ENCODE data around the gene NRL.
A peak's percentile ranks its signal among the peaks of the same experiment; 100 is the strongest.

Gene NRL

GRCh38 chr14:24098229-24098926 is 16.4 kb downstream of the NRL start:
- TF ChIP-seq CTCF (conservative IDR thresholded peaks at IDR 0.05; ENCODE audit: low read depth): no peak
- DNase-seq (ENCODE audit: low spot score): no peak
- ChIA-PET CTCF (interaction anchor here (1.4 kb wide), 1 partner anchor 10 kb away, joined by 4 read pairs; no protein-coding TSS in a partner anchor), POLR2A (ENCODE audit: low non-redundant PET) (no interaction called here)
- 0 out of 2 replicates have a peak overlapping the region, but pooled peaks have one; percentile 6 for H3K27ac ChIP-seq

- no peak for TF ChIP-seq CTCF (conservative IDR thresholded peaks at IDR 0.05; ENCODE audit: low read depth)
- POLR2A ChIA-PET (ENCODE audit: low non-redundant PET): interaction anchor here (0.7 kb wide), 2 partner anchors 12 to 202 kb away, joined by 3 to 5 read pairs; no protein-coding TSS in a partner anchor
- CTCF ChIA-PET: interaction anchor here (1.4 kb wide), 1 partner anchor 12 kb away, joined by 4 read pairs; no protein-coding TSS in a partner anchor
- peak overlapping the region; percentile 88 for H3K27ac ChIP-seq
- no peak for DNase-seq (ENCODE audit: low spot score)
These were observed 18.1 kb downstream of the NRL start for GRCh38 chr14:24096545-24097181.

GRCh38 chr14:24095271-24096068 is 19.3 kb downstream of the NRL start:
- ChIA-PET POLR2A (ENCODE audit: low non-redundant PET) (interaction anchor here (0.6 to 0.7 kb wide), 3 partner anchors 20 to 541 kb away, joined by 3 to 5 read pairs (median 4); no protein-coding TSS in a partner anchor), CTCF (interaction anchor here (1.3 to 6.1 kb wide), 2 partner anchors 13 to 38 kb away, joined by 5 to 51 read pairs; no protein-coding TSS in a partner anchor)
- TF ChIP-seq CTCF (conservative IDR thresholded peaks at IDR 0.05; ENCODE audit: low read depth): no peak
- peak overlapping the region; percentile 88 for H3K27ac ChIP-seq
- no peak for DNase-seq (ENCODE audit: low spot score)

- peak overlapping the region; percentile 88 for H3K27ac ChIP-seq
- ChIA-PET POLR2A (ENCODE audit: low non-redundant PET) (interaction anchor here (0.6 to 1.4 kb wide), 5 partner anchors 14 to 540 kb away, joined by 3 to 5 read pairs (median 4); no protein-coding TSS in a partner anchor), CTCF (interaction anchor here (1.3 to 6.1 kb wide), 2 partner anchors 14 to 37 kb away, joined by 5 to 51 read pairs; no protein-coding TSS in a partner anchor)
- no peak for TF ChIP-seq CTCF (conservative IDR thresholded peaks at IDR 0.05; ENCODE audit: low read depth)
- no peak for DNase-seq (ENCODE audit: low spot score)
These were observed 19.9 kb downstream of the NRL start for GRCh38 chr14:24094841-24095270.

- POLR2A ChIA-PET (ENCODE audit: low non-redundant PET): interaction anchor here (0.6 to 1.4 kb wide), 6 partner anchors 15 to 539 kb away, joined by 3 to 5 read pairs (median 4); partner anchors contain the start of genes DCAF11 and EMC9
- no peak for TF ChIP-seq CTCF (conservative IDR thresholded peaks at IDR 0.05; ENCODE audit: low read depth)
- CTCF ChIA-PET: interaction anchor here (0.6 to 6.1 kb wide), 5 partner anchors 15 to 271 kb away, joined by 3 to 51 read pairs (median 4); no protein-coding TSS in a partner anchor
- peak; percentile 97 for DNase-seq (ENCODE audit: low spot score)
- H3K27ac ChIP-seq: peak within 1 kb of the TSS; percentile 88
These were observed 20.6 kb downstream of the NRL start, which contains the start of gene PCK2 for GRCh38 chr14:24093901-24094840. PCK2 (plus strand) TSS chr14:24094311; CDS start chr14:24094406, 95 bp downstream.
